Esophagus muscularis mucosa (tissue), 4 donors: ENCODE measurements around the gene DGKG. TPM values are rescaled to one million over a fixed set of nuclear protein-coding genes. Genes with fewer than 3 reads are reported as not detected.

Source experiments
- DNase-seq: peaks from one replicate; pipeline ENCODE4 v3.0.0-alpha.2; 2017; ENCODE audit errors: extremely low spot score
- H3K27ac ChIP-seq, 4 donors: fragments of 200-600 bp; sonication (generic); replicated peaks in 1 of 4; 1 replicate in 3 of 4; 2 replicates in 1 of 4; pipeline ENCODE4 v1.5.1; 2016 to 2019; ENCODE audit warnings: mild to moderate bottlenecking in 1 of 4
- H3K27me3 ChIP-seq, 4 donors: fragments of 200-600 bp; sonication (generic); one replicate each; pipeline versions ENCODE4 v1.5.1 to v1.6.0; 2016 to 2019
- H3K36me3 ChIP-seq, 4 donors: fragments of 200-600 bp; sonication (generic); one replicate each; pipeline ENCODE4 v1.5.1; 2016 to 2019
- H3K4me1 ChIP-seq, 4 donors: fragments of 200-600 bp; sonication (generic); one replicate each; pipeline ENCODE4 v1.5.1; 2016 to 2019
- H3K4me3 ChIP-seq, 4 donors: fragments of 200-600 bp; sonication (generic); 1 replicate in 2 of 4; 2 replicates in 2 of 4; pipeline ENCODE4 v1.5.1; 2016 to 2019; ENCODE audit warnings: mild to moderate bottlenecking in 4 of 4, moderate library complexity in 1 of 4
- H3K9me3 ChIP-seq, 4 donors: fragments of 200-600 bp; sonication (generic); 1 replicate in 3 of 4; 2 replicates in 1 of 4; pipeline ENCODE4 v1.5.1; 2016 to 2019
- EP300 ChIP-seq: sonication (generic); formaldehyde crosslinking; IDR thresholded peaks from one replicate; pipeline ENCODE4 v1.6.1; 2017; ENCODE audit warnings: antibody characterized with exemption
- POLR2A ChIP-seq: fragments of 450-650 bp; IDR thresholded peaks from one replicate; pipeline ENCODE4 v1.6.1; 2017; ENCODE audit warnings: antibody characterized with exemption, moderate library complexity, mild to moderate bottlenecking, low read depth
- POLR2AphosphoS5 ChIP-seq, 2 donors: sonication (generic); formaldehyde crosslinking; IDR thresholded peaks; one replicate each; pipeline ENCODE4 v1.6.1; 2017; ENCODE audit warnings: antibody characterized with exemption in 2 of 2
- WGBS: methylation state at CpG from one replicate; pipeline ENCODE4 v1.1.5; 2018; 5-methylcytosine and 5-hydroxymethylcytosine counted together
- intact Hi-C: fragments of 100-400 bp; cut with DNase I; formaldehyde crosslinking; loops from one replicate; pipeline ENCODE4 v1.15.1; 2023
- total RNA-seq, 4 donors: library from RNA; depleted of rRNA; stranded (reverse); fragments of >200 nt; gene quantifications; one replicate each; pipeline versions ENCODE4 v1.1.0 to v1.2.1, GENCODE V29; 2016
- TF ChIP-seq, protein P1 (sequence below), 3 experiments: fragments of 200-600 bp in 2 of 3; fragments of 450-650 bp in 1 of 3; sonication (generic) in 2 of 3; IDR thresholded peaks; one replicate each; pipeline ENCODE4 v1.5.1; 2017 to 2019; ENCODE audit warnings: antibody characterized with exemption in 3 of 3, mild to moderate bottlenecking in 2 of 3, moderate library complexity in 1 of 3

Gene DGKG
- total RNA-seq, 4 donors from 2014 or later, result 75.0 to 169 (median 104) TPM

DNA sequence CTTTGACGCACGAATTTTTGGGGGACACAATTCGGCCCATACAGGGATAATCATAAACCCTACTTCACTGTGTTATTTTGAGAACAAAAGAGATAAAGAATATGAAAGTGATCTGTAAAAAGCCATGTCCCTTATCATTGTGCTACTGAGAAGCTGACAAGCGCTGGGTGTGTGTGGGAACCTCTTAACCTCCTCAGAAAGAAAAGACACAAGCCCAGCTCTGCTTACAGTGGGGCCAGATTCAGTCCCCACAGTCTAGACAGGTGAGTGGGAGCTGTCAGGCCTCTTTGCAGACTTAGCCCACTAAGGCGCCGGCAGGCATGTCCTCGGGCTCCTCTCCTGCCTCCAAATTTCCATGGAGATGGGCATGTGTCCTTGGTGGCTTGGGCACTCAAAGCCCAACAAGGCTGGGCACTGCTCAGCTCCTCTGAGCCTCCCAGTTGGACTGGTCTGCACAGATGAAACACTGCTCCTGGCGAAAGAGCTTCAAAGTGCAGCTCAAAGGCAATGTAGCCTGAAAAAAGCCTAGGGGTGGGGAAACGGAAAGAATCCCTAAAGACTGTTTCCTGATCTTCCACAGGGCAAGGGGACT lies 188.7 kb downstream of the DGKG start:
- intact Hi-C loops, result no loop called here
- DNase-seq, result no peak
- peaks cover 4 to 51% (median 23%) of the 10 kb centered on the region in 4 donors for H3K36me3 ChIP-seq
- WGBS, result 94% methylated on average over 9 of the region's 9 CpGs
- H3K4me3 ChIP-seq, result no peak overlapping the region
- TF ChIP-seq EP300 (no peak), POLR2A (no peak), POLR2AphosphoS5 (IDR thresholded peaks at IDR 0.05) (no peak)
- TF ChIP-seq, protein P1, sequence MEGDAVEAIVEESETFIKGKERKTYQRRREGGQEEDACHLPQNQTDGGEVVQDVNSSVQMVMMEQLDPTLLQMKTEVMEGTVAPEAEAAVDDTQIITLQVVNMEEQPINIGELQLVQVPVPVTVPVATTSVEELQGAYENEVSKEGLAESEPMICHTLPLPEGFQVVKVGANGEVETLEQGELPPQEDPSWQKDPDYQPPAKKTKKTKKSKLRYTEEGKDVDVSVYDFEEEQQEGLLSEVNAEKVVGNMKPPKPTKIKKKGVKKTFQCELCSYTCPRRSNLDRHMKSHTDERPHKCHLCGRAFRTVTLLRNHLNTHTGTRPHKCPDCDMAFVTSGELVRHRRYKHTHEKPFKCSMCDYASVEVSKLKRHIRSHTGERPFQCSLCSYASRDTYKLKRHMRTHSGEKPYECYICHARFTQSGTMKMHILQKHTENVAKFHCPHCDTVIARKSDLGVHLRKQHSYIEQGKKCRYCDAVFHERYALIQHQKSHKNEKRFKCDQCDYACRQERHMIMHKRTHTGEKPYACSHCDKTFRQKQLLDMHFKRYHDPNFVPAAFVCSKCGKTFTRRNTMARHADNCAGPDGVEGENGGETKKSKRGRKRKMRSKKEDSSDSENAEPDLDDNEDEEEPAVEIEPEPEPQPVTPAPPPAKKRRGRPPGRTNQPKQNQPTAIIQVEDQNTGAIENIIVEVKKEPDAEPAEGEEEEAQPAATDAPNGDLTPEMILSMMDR (IDR thresholded peaks at IDR 0.05), result no peak
- no peak overlapping the region for H3K27ac ChIP-seq
- peaks cover 0 to 30% (median 14%) of the 10 kb centered on the region in 4 donors for H3K4me1 ChIP-seq
- no peaks in the 10 kb centered on the region for H3K27me3 ChIP-seq
- H3K9me3 ChIP-seq, result no peaks in the 10 kb centered on the region

GRCh38 chr3:186172353-186172752 lies 189.7 kb downstream of the DGKG start:
- intact Hi-C loops, result no loop called here
- peaks cover 0 to 45% (median 19%) of the 10 kb centered on the region in 4 donors for H3K36me3 ChIP-seq
- no peak overlapping the region for H3K4me3 ChIP-seq
- TF ChIP-seq EP300, result no peak
- TF ChIP-seq, protein P1 (IDR thresholded peaks at IDR 0.05), result no peak
- TF ChIP-seq POLR2A, result no peak
- TF ChIP-seq POLR2AphosphoS5 (IDR thresholded peaks at IDR 0.05), result no peak
- H3K4me1 ChIP-seq, result peaks cover 0 to 23% (median 18%) of the 10 kb centered on the region in 4 donors
- H3K27ac ChIP-seq, result no peak overlapping the region
- no peak for DNase-seq
- no peaks in the 10 kb centered on the region for H3K9me3 ChIP-seq
- H3K27me3 ChIP-seq, result no peaks in the 10 kb centered on the region
- WGBS, result 92% methylated on average over 2 of the region's 2 CpGs

GRCh38 chr3:186171521-186171920 lies 190.5 kb downstream of the DGKG start:
- H3K27ac ChIP-seq, result no peak overlapping the region
- peaks cover 0 to 38% (median 19%) of the 10 kb centered on the region in 4 donors for H3K36me3 ChIP-seq
- intact Hi-C loops, result no loop called here
- no peaks in the 10 kb centered on the region for H3K9me3 ChIP-seq
- 91% methylated on average over 2 of the region's 2 CpGs for WGBS
- H3K4me3 ChIP-seq, result no peak overlapping the region
- TF ChIP-seq POLR2AphosphoS5 (IDR thresholded peaks at IDR 0.05), result no peak
- no peak for TF ChIP-seq EP300
- TF ChIP-seq, protein P1 (IDR thresholded peaks at IDR 0.05), result no peak
- TF ChIP-seq POLR2A, result no peak
- no peaks in the 10 kb centered on the region for H3K27me3 ChIP-seq
- no peak for DNase-seq
- H3K4me1 ChIP-seq, result peaks cover 0 to 24% (median 15%) of the 10 kb centered on the region in 4 donors

- TF ChIP-seq EP300 (no peak), POLR2A (no peak), POLR2AphosphoS5 (IDR thresholded peaks at IDR 0.05) (no peak)
- TF ChIP-seq, protein P1 (IDR thresholded peaks at IDR 0.05), result no peak
- Histone ChIP-seq H3K9me3 (no peaks in the 10 kb centered on the region), H3K4me1 (peaks cover 0 to 31% (median 16%) of the 10 kb centered on the region in 4 donors), H3K27ac (no peak overlapping the region), H3K27me3 (no peaks in the 10 kb centered on the region), H3K4me3 (no peak overlapping the region), H3K36me3 (peaks cover 0 to 39% (median 19%) of the 10 kb centered on the region in 4 donors)
- intact Hi-C loops, result no loop called here
- 41% methylated on average over 2 of the region's 2 CpGs for WGBS
- DNase-seq, result no peak
Measured at GRCh38 chr3:186170516-186170915, 191.5 kb downstream of the DGKG start.
